Suppressor macrophage treated with lipopolysaccharide for 1 hour (primary cell): Measurements from ENCODE around the gene NPW.

ENCODE experiments used
- DNase-seq, 3 donors: peaks; one replicate each; pipeline ENCODE4 v3.0.0-alpha.2; 2020 to 2022

The NPW gene

GRCh38 chr16:2054543-2055245 lies 35.1 kb downstream of the NPW start:
- DNase-seq = no peak

GRCh38 chr16:2056077-2056476 lies 36.5 kb downstream of the NPW start:
- DNase-seq = peak in 1 of 3 donors; percentile 51

- DNase-seq = no peak
Observed at GRCh38 chr16:2056681-2057407, 37.3 kb downstream of the NPW start.

GRCh38 chr16:2057438-2057837 lies 37.9 kb downstream of the NPW start:
- DNase-seq = no peak

GRCh38 chr16:2058420-2058819 lies 38.8 kb downstream of the NPW start:
- no peak for DNase-seq

- no peak for DNase-seq
Observed at GRCh38 chr16:2058872-2059271, 39.3 kb downstream of the NPW start.

GRCh38 chr16:2060346-2060745 lies 40.8 kb downstream of the NPW start:
- DNase-seq = no peak

- DNase-seq = no peak
Observed at GRCh38 chr16:2061023-2061422, 41.4 kb downstream of the NPW start.

- DNase-seq = no peak
Observed at GRCh38 chr16:2061526-2061925, 41.9 kb downstream of the NPW start.

GRCh38 chr16:2062801-2063200 lies 43.2 kb downstream of the NPW start:
- no peak for DNase-seq

GRCh38 chr16:2063861-2064260 lies 44.3 kb downstream of the NPW start:
- DNase-seq = no peak

GRCh38 chr16:2064368-2064945 lies 44.9 kb downstream of the NPW start:
- no peak for DNase-seq

GRCh38 chr16:2066139-2066538 lies 46.6 kb downstream of the NPW start:
- DNase-seq = no peak
